22Rv1 (cell line): ENCODE data around the gene NEURL1B.

ENCODE experiments used
- H3K27ac ChIP-seq: fragments of 450-650 bp; 2 replicates; pipeline ENCODE4 v1.5.1; 2017
- CTCF ChIP-seq: fragments of 450-650 bp; IDR thresholded peaks from 2 replicates; pipeline ENCODE4 v1.5.1; 2017; ENCODE audit warnings: mild to moderate bottlenecking
- ZFX ChIP-seq: fragments of 450-650 bp; IDR thresholded peaks from 2 replicates; pipeline ENCODE4 v1.6.1; 2017; ENCODE audit warnings: antibody characterized with exemption, borderline replicate concordance

NEURL1B gene

GRCh38 chr5:172722327-172722815 lies 81.3 kb downstream of the NEURL1B start:
- no peak for TF ChIP-seq ZFX
- TF ChIP-seq CTCF, result no peak
- H3K27ac ChIP-seq, result no peak overlapping the region

GRCh38 chr5:172723508-172723907 lies 82.4 kb downstream of the NEURL1B start:
- H3K27ac ChIP-seq, result no peak overlapping the region
- TF ChIP-seq CTCF (no peak), ZFX (no peak)

- H3K27ac ChIP-seq, result no peak overlapping the region
- no peak for TF ChIP-seq CTCF
- TF ChIP-seq ZFX, result no peak
These were observed 83.5 kb downstream of the NEURL1B start for GRCh38 chr5:172724242-172725183.

GRCh38 chr5:172725273-172725672 lies 84.2 kb downstream of the NEURL1B start:
- TF ChIP-seq CTCF (no peak), ZFX (no peak)
- H3K27ac ChIP-seq, result no peak overlapping the region

GRCh38 chr5:172725785-172726184 lies 84.7 kb downstream of the NEURL1B start:
- TF ChIP-seq CTCF, result no peak
- TF ChIP-seq ZFX, result no peak
- no peak overlapping the region for H3K27ac ChIP-seq

GRCh38 chr5:172726966-172727365 lies 85.9 kb downstream of the NEURL1B start:
- TF ChIP-seq CTCF (no peak), ZFX (no peak)
- no peak overlapping the region for H3K27ac ChIP-seq

- H3K27ac ChIP-seq, result no peak overlapping the region
- no peak for TF ChIP-seq CTCF
- TF ChIP-seq ZFX, result no peak
These were observed 86.5 kb downstream of the NEURL1B start for GRCh38 chr5:172727551-172727950.
